CD14-positive monocyte (primary cell): ENCODE measurements around the gene NBPF1. TPM values are rescaled to one million over a fixed set of nuclear protein-coding genes. Genes with fewer than 3 reads are reported as not detected.
"Not testable (repeated sequence)": the region's sequence is repeated elsewhere in the genome, so short reads cannot be mapped to it uniquely, and the experiment has no call there.

Experiments
- DNase-seq, 3 donors: peaks; one replicate each; pipeline ENCODE4 v3.0.0-alpha.2; 2011 to 2022
- H2AFZ ChIP-seq: 2 replicates; pipeline ENCODE4 v1.6.0; 2012; ENCODE audit warnings: mild to moderate bottlenecking, low read depth, low read length, inconsistent platforms; ENCODE audit not compliant: insufficient read depth, poor library complexity, severe bottlenecking
- H3K27ac ChIP-seq, 2 donors: 1 replicate in 1 of 2; 2 replicates in 1 of 2; pipeline ENCODE4 v1.5.1; 2012 to 2013; ENCODE audit warnings: low read length in 2 of 2, control low read depth in 1 of 2, inconsistent platforms in 1 of 2, low read depth in 1 of 2, mild to moderate bottlenecking in 1 of 2
- H3K27me3 ChIP-seq, 2 donors: one replicate each; pipeline versions ENCODE4 v1.6.0 to v1.6.1; 2011 to 2013; ENCODE audit warnings: low read length in 2 of 2; ENCODE audit not compliant: control insufficient read depth in 2 of 2, insufficient read depth in 2 of 2
- H3K36me3 ChIP-seq, 2 donors: replicated peaks in 1 of 2; 1 replicate in 1 of 2; 2 replicates in 1 of 2; pipeline versions ENCODE4 v1.5.1 to v1.6.1; 2012 to 2013; ENCODE audit warnings: low read length in 2 of 2, control low read depth in 1 of 2, inconsistent platforms in 1 of 2, mild to moderate bottlenecking in 1 of 2; ENCODE audit not compliant: insufficient read depth in 2 of 2, control insufficient read depth in 1 of 2
- H3K4me1 ChIP-seq, 2 donors: 1 replicate in 1 of 2; 2 replicates in 1 of 2; pipeline versions ENCODE4 v1.5.1 to v1.6.1; 2012 to 2013; ENCODE audit warnings: low read length in 2 of 2, control low read depth in 1 of 2, inconsistent platforms in 1 of 2, mild to moderate bottlenecking in 1 of 2, moderate library complexity in 1 of 2; ENCODE audit not compliant: insufficient read depth in 2 of 2, control insufficient read depth in 1 of 2
- H3K4me2 ChIP-seq: replicated peaks from 2 replicates; pipeline ENCODE3; 2012; ENCODE audit warnings: low read length, moderate library complexity, mild to moderate bottlenecking; ENCODE audit not compliant: poor library complexity, severe bottlenecking; ENCODE audit errors: extremely low read depth
- H3K4me3 ChIP-seq, 3 experiments: fragments of 200-600 bp in 1 of 3; sonication (generic) in 1 of 3; replicated peaks in 1 of 3; 1 replicate in 2 of 3; 2 replicates in 1 of 3; pipeline ENCODE4 v1.5.1; 2011 to 2013; ENCODE audit warnings: low read length in 3 of 3, mild to moderate bottlenecking in 3 of 3, control low read depth in 2 of 3, low read depth in 2 of 3, inconsistent platforms in 1 of 3, moderate library complexity in 1 of 3
- H3K79me2 ChIP-seq: 2 replicates; pipeline ENCODE4 v1.6.0; 2012; ENCODE audit warnings: mild to moderate bottlenecking, control low read depth, inconsistent platforms, low read length, moderate library complexity; ENCODE audit not compliant: insufficient read depth
- H3K9ac ChIP-seq: 2 replicates; pipeline ENCODE4 v1.6.0; 2017; ENCODE audit warnings: low read length, mild to moderate bottlenecking; ENCODE audit not compliant: insufficient read depth, poor library complexity, severe bottlenecking
- H3K9me3 ChIP-seq, 2 donors: replicated peaks in 1 of 2; 1 replicate in 1 of 2; 2 replicates in 1 of 2; pipeline versions ENCODE4 v1.5.1 to v1.6.1; 2012 to 2013; ENCODE audit warnings: low read length in 2 of 2, control low read depth in 1 of 2; ENCODE audit not compliant: control insufficient read depth in 1 of 2, insufficient read depth in 1 of 2
- H4K20me1 ChIP-seq: 2 replicates; pipeline ENCODE4 v1.6.0; 2012; ENCODE audit warnings: mild to moderate bottlenecking, low read length, control low read depth, moderate library complexity; ENCODE audit not compliant: insufficient read depth
- H3K27ac Mint-ChIP-seq, 7 donors: one replicate each; pipeline ENCODE4 v1.8.0; 2020; ENCODE audit warnings: mild to moderate bottlenecking in 7 of 7, mixed read lengths in 7 of 7, moderate library complexity in 6 of 7, inconsistent platforms in 2 of 7
- H3K27me3 Mint-ChIP-seq, 3 donors: one replicate each; pipeline ENCODE4 v1.8.0; 2021 to 2022; ENCODE audit warnings: low read depth in 3 of 3, mild to moderate bottlenecking in 3 of 3, mixed read lengths in 3 of 3, moderate library complexity in 3 of 3, inconsistent platforms in 1 of 3
- H3K36me3 Mint-ChIP-seq, 2 donors: one replicate each; pipeline ENCODE4 v1.8.0; 2020; ENCODE audit warnings: mixed read lengths in 2 of 2, inconsistent platforms in 1 of 2, mild to moderate bottlenecking in 1 of 2
- H3K4me1 Mint-ChIP-seq: one replicate; pipeline ENCODE4 v1.8.0; 2020; ENCODE audit warnings: mild to moderate bottlenecking, mixed read lengths
- H3K4me3 Mint-ChIP-seq, 2 donors: one replicate each; pipeline ENCODE4 v1.8.0; 2020; ENCODE audit warnings: mild to moderate bottlenecking in 2 of 2, mixed read lengths in 2 of 2, moderate library complexity in 1 of 2
- H3K9me3 Mint-ChIP-seq, 7 donors: one replicate each; pipeline ENCODE4 v1.8.0; 2020 to 2022; ENCODE audit warnings: mixed read lengths in 7 of 7, mild to moderate bottlenecking in 6 of 7, moderate library complexity in 6 of 7, inconsistent platforms in 2 of 7
- WGBS: methylation state at CpG from one replicate; pipeline ENCODE4 v1.1.5; 2013; ENCODE audit warnings: missing lambda C conversion rate; ENCODE audit not compliant: insufficient coverage; 5-methylcytosine and 5-hydroxymethylcytosine counted together
- intact Hi-C, 2 donors: fragments of 100-400 bp; cut with micrococcal nuclease; formaldehyde crosslinking; loops; one replicate each; pipeline versions ENCODE4 v1.15.0 to v1.15.1; 2023
- polyA plus RNA-seq, 3 donors: library from polyadenylated mRNA; depleted of rRNA in 1 of 3; unstranded in 2 of 3; stranded (reverse) in 1 of 3; fragments of 300-500 nt in 2 of 3; fragments of >200 nt in 1 of 3; fragmentation: Illumina TruSeq in 2 of 3; gene quantifications; 1 replicate in 2 of 3; 2 replicates in 1 of 3; pipeline ENCODE4 v1.2.3, GENCODE V29; 2012 to 2021

Gene NBPF1
- polyA plus RNA-seq, 3 donors: 2.6 to 9.0 (median 4.3) TPM

GRCh38 chr1:16519255-16519951 lies 94.0 kb downstream of the NBPF1 start:
- H3K4me2 ChIP-seq, H3K4me1 Mint-ChIP-seq, H2AFZ ChIP-seq, intact Hi-C loops, H3K79me2 ChIP-seq, H3K9me3 ChIP-seq, H3K36me3 Mint-ChIP-seq, H3K27ac Mint-ChIP-seq, H3K4me1 ChIP-seq, H3K9ac ChIP-seq, H3K27ac ChIP-seq, DNase-seq, H4K20me1 ChIP-seq, H3K4me3 ChIP-seq, H3K36me3 ChIP-seq, H3K9me3 Mint-ChIP-seq: not testable (repeated sequence)
- H3K4me3 Mint-ChIP-seq: peak overlapping the region in 1 of 2 donors; percentile 36
- peaks cover 4 to 23% of the 10 kb centered on the region in 2 donors for H3K27me3 ChIP-seq
- H3K27me3 Mint-ChIP-seq: peaks cover 26 to 45% (median 29%) of the 10 kb centered on the region in 3 donors
- WGBS: 80% methylated on average over 1 of the region's 6 CpGs

DNA sequence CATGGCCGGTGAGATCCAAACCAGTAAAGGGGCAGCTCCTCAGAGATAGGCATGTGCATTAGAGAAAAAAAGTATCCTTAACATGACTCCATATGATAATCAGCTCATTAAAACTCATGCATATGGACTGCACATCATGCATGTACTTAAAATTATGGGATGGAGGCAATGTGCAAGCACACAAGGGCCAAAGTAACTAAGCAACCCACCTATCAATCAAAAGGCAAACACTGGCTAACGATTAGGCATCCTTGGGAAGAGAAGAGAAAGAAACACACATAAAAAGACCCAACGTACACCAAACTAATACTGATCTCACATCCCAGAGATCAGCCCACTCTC lies 94.5 kb downstream of the NBPF1 start:
- no CpG with 5 or more reads among the region's 3 CpGs for WGBS
- peaks cover 4 to 23% of the 10 kb centered on the region in 2 donors for H3K27me3 ChIP-seq
- H3K4me3 Mint-ChIP-seq, intact Hi-C loops, H4K20me1 ChIP-seq, H3K4me1 Mint-ChIP-seq, H3K79me2 ChIP-seq, H3K9me3 ChIP-seq, H3K9ac ChIP-seq, DNase-seq, H2AFZ ChIP-seq, H3K36me3 Mint-ChIP-seq, H3K4me1 ChIP-seq, H3K9me3 Mint-ChIP-seq, H3K36me3 ChIP-seq, H3K4me2 ChIP-seq, H3K4me3 ChIP-seq, H3K27ac ChIP-seq: not testable (repeated sequence)
- H3K27ac Mint-ChIP-seq: peak overlapping the region in 1 of 7 donors; percentile 40
- H3K27me3 Mint-ChIP-seq: peaks cover 26 to 45% (median 29%) of the 10 kb centered on the region in 3 donors

- H3K27me3 Mint-ChIP-seq: peaks cover 24 to 45% (median 25%) of the 10 kb centered on the region in 3 donors
- DNase-seq, H3K4me1 ChIP-seq, H4K20me1 ChIP-seq, H3K27ac ChIP-seq, H3K36me3 ChIP-seq, H3K4me1 Mint-ChIP-seq, H3K9me3 Mint-ChIP-seq, H3K9ac ChIP-seq, H2AFZ ChIP-seq, H3K9me3 ChIP-seq, H3K4me2 ChIP-seq, H3K36me3 Mint-ChIP-seq, H3K4me3 ChIP-seq, H3K79me2 ChIP-seq, intact Hi-C loops, H3K27ac Mint-ChIP-seq: not testable (repeated sequence)
- WGBS: 100% methylated on average over 1 of the region's 5 CpGs
- H3K27me3 ChIP-seq: peaks cover 4 to 23% of the 10 kb centered on the region in 2 donors
- peak overlapping the region in 1 of 2 donors; percentile 22 for H3K4me3 Mint-ChIP-seq
Measured at GRCh38 chr1:16516694-16517410, 96.5 kb downstream of the NBPF1 start.

GRCh38 chr1:16514107-16515055 lies 99.0 kb downstream of the NBPF1 start, which contains the start of gene RNU1-1:
Gene RNU1-1 (minus strand): TSS chr1:16514285.
- H3K4me1 Mint-ChIP-seq, intact Hi-C loops, H3K79me2 ChIP-seq, H4K20me1 ChIP-seq, H3K4me3 Mint-ChIP-seq, H3K27me3 ChIP-seq, H3K36me3 ChIP-seq, H3K4me1 ChIP-seq, H3K9me3 Mint-ChIP-seq, H3K4me2 ChIP-seq, H3K9me3 ChIP-seq, H3K36me3 Mint-ChIP-seq: not testable (repeated sequence)
- peak; percentile 40 to 86 (median 79) for DNase-seq
- peak within 1 kb of the TSS; percentile 87 to 88 for H3K27ac ChIP-seq
- H3K9ac ChIP-seq: peak within 1 kb of the TSS; percentile 68
- WGBS: 0% methylated on average over 10 of the region's 40 CpGs
- peaks cover 6 to 22% (median 7%) of the 10 kb centered on the region in 3 donors for H3K27me3 Mint-ChIP-seq
- H3K27ac Mint-ChIP-seq: peak within 1 kb of the TSS in 1 of 7 donors; percentile 35
- H3K4me3 ChIP-seq: peak within 1 kb of the TSS; percentile 34 to 66 (median 37)
- peak within 1 kb of the TSS; percentile 74 for H2AFZ ChIP-seq
